Thymus (tissue), 11 donors: ENCODE data around the gene C11orf65. TPM values are rescaled to one million over a fixed set of nuclear protein-coding genes. Genes with fewer than 3 reads are reported as not detected.
"Not testable (repeated sequence)": the region's sequence is repeated elsewhere in the genome, so short reads cannot be mapped to it uniquely, and the experiment has no call there.

Source experiments
- DNase-seq, 9 donors: peaks; one replicate each; pipeline ENCODE4 v3.0.0-alpha.2; 2013; ENCODE audit warnings: low spot score in 9 of 9, low read depth in 6 of 9, missing footprints in 1 of 9
- H3K27ac ChIP-seq, 2 donors: one replicate each; pipeline ENCODE4 v1.5.1; 2013; ENCODE audit warnings: control low read depth in 1 of 2, low read depth in 1 of 2, low read length in 1 of 2, mild to moderate bottlenecking in 1 of 2, moderate library complexity in 1 of 2
- H3K27me3 ChIP-seq, 2 donors: one replicate each; pipeline ENCODE4 v1.5.1; 2013; ENCODE audit warnings: low read length in 1 of 2; ENCODE audit not compliant: control insufficient read depth in 2 of 2, insufficient read depth in 1 of 2
- H3K36me3 ChIP-seq, 2 donors: one replicate each; pipeline ENCODE4 v1.5.1; 2013; ENCODE audit warnings: low read length in 1 of 2, mild to moderate bottlenecking in 1 of 2, moderate library complexity in 1 of 2; ENCODE audit not compliant: control insufficient read depth in 2 of 2, insufficient read depth in 2 of 2
- H3K4me1 ChIP-seq, 2 donors: one replicate each; pipeline ENCODE4 v1.5.1; 2013; ENCODE audit warnings: low read length in 2 of 2; ENCODE audit not compliant: control insufficient read depth in 2 of 2, insufficient read depth in 2 of 2
- H3K4me3 ChIP-seq, 2 donors: one replicate each; pipeline ENCODE4 v1.5.1; 2013; ENCODE audit warnings: low read length in 2 of 2, control low read depth in 1 of 2, mild to moderate bottlenecking in 1 of 2
- H3K9me3 ChIP-seq, 2 donors: one replicate each; pipeline ENCODE4 v1.5.1; 2013; ENCODE audit warnings: low read length in 1 of 2, mild to moderate bottlenecking in 1 of 2; ENCODE audit not compliant: control insufficient read depth in 2 of 2, insufficient read depth in 1 of 2
- WGBS: extraction: QIAGEN DNeasy Blood & Tissue Kit; methylation state at CpG from one replicate; pipeline ENCODE4 v1.1.7; 2013; 5-methylcytosine and 5-hydroxymethylcytosine counted together
- polyA plus RNA-seq: library from polyadenylated mRNA; stranded (reverse); fragments of 200-250 nt; gene quantifications from one replicate; pipeline ENCODE4 v1.2.3, GENCODE V29; 2013
- total RNA-seq: library from RNA; stranded (reverse); fragments of 120-200 nt; gene quantifications from one replicate; pipeline ENCODE4 v1.2.4, GENCODE V29; 2013
- donor health status: healthy.

C11orf65 gene
- total and polyA plus RNA-seq, 2 donors: 1.4 to 1.8 TPM

DNA sequence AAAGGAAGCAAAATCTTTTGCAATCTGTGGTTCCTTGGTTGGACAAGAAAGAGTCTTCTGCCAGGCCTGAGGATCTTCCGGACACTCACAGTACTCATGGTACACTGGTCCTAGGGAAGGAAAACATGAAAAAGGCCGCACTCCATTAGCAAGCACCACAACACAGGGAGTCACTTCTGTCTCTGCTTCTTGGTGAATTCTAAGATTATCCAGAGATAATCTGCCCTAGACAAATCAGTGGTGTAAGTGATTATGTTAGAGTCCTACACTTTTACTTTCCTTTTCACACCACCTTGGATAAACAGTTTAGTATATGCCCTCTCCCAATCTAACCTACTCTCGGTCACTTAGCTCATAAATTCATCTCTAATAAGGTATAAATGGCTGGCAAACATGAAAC lies 19.0 kb upstream of the C11orf65 start:
- no peaks in the 10 kb centered on the region for H3K27me3 ChIP-seq
- H3K9me3 ChIP-seq: no peaks in the 10 kb centered on the region
- peaks cover 27 to 28% of the 10 kb centered on the region in 2 donors for H3K36me3 ChIP-seq
- H3K4me3 ChIP-seq: no peak overlapping the region
- no peak overlapping the region for H3K27ac ChIP-seq
- 99% methylated on average over 3 of the region's 3 CpGs for WGBS
- H3K4me1 ChIP-seq: no peaks in the 10 kb centered on the region
- no peak for DNase-seq

DNA sequence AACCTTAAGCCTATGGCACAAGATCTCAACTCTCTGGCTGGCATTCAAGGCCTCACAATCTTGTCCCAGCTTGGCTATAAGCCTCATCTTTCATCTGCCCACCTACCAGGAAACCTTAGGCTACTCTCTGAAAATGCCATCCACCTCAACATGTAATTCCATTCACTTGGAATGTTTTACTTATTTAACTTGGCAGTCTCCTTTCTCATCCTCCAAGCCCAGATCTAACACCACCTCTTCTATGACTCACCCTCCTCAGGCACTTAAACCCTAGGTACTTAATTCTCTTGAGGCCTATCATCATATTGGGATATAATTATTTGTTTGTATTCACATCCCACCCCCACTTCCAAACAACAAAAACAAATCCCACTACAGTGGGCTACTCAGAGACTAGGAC lies 15.8 kb upstream of the C11orf65 start:
- DNase-seq: no peak
- no peaks in the 10 kb centered on the region for H3K9me3 ChIP-seq
- no peaks in the 10 kb centered on the region for H3K4me1 ChIP-seq
- peaks cover 23 to 30% of the 10 kb centered on the region in 2 donors for H3K36me3 ChIP-seq
- H3K27ac ChIP-seq: no peak overlapping the region
- no peaks in the 10 kb centered on the region for H3K27me3 ChIP-seq
- no peak overlapping the region for H3K4me3 ChIP-seq

DNA sequence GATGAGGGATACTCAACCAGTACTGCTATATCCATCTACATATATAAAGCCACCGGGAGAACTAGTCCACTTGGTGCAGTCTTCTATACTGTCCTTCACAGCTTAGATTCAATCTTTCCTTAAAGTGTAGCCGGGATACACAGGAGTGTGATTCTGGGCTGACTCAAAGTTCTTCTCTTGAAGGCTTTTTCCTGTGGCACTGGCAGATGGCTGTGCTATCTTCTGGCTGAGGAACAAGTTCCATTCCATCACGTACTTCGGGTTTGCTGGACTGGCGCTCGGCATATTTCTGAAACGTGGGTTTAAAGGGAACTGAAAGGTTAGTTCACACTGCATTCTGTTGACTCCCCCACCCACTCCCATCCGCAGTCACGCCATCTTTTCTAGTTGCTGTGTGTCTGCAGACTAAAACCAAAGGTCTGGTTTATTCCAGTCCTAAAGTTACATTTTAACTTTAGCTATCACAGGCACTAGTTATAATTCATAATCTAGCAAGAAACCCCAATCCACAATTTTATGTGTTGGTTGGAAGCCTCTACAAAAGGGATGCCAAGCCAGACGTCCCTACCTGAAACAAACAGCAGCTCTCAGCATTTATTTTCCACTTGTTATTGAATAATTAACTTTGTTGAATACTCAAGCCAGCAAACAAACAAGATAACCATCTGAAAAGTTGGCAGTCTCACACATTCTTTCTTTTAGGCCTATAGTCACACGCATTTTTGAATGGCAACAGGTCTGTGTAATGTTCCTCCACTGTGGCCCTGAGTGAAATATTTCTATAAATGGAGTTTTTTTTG lies 7.5 kb upstream of the C11orf65 start:
- WGBS: 98% methylated on average over 11 of the region's 11 CpGs
- H3K4me3 ChIP-seq: no peak overlapping the region
- H3K27me3 ChIP-seq: no peaks in the 10 kb centered on the region
- no peak overlapping the region for H3K27ac ChIP-seq
- no peaks in the 10 kb centered on the region for H3K4me1 ChIP-seq
- H3K9me3 ChIP-seq: no peaks in the 10 kb centered on the region
- H3K36me3 ChIP-seq: peaks cover 12 to 21% of the 10 kb centered on the region in 2 donors
- no peak for DNase-seq

DNA sequence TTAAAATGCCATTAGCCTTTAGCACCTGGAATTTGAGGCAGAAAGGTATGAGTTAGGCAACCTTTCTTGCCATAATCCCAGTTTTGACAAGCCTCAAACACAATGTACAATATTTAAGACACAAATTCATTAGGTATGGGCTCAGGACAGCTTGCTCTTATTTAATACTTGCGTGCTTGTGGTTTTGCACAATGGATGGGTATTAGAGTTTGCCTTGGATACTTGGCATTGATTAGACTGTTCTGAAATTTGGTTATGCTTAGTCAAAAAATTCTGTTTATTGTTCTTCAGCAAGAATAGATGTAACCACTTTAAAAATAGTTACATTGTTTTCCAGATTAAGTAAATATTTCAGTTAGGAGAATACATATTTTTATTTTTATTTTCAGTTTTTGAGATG lies 5.4 kb upstream of the C11orf65 start:
- Histone ChIP-seq H3K27ac (no peak overlapping the region), H3K4me1 (peaks cover 0 to 4% of the 10 kb centered on the region in 2 donors), H3K9me3 (no peaks in the 10 kb centered on the region), H3K4me3 (no peak overlapping the region), H3K27me3 (no peaks in the 10 kb centered on the region), H3K36me3 (peaks cover 9 to 15% of the 10 kb centered on the region in 2 donors)
- no peak for DNase-seq
- whole genome bisulfite sequencing: 100% methylated on average over 1 of the region's 1 CpG

DNA sequence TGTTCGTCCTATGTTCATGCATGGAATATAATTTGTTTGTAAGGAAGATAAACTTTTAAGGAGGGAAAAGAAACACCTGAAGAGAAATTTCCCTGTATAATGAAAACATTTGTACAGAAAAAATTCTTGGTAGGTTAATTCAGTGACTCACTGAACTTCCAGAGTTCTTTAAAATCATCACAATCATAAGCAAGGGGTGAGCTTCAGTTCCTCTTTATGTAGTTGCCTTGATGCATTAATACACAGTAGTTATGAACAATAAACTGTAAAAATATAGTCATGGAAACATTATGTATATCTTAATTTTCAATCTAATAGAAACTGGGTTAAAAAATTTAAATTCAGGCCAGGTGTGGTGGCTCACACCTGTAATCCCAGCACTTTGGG lies 1.1 kb upstream of the C11orf65 start:
- H3K4me3 ChIP-seq: no peak overlapping the region
- no peak for DNase-seq
- no peaks in the 10 kb centered on the region for H3K27me3 ChIP-seq
- H3K36me3 ChIP-seq: no peaks in the 10 kb centered on the region
- no peak overlapping the region for H3K27ac ChIP-seq
- 95% methylated on average over 1 of the region's 1 CpG for WGBS
- H3K4me1 ChIP-seq: peaks cover 0 to 5% of the 10 kb centered on the region in 2 donors
- H3K9me3 ChIP-seq: no peaks in the 10 kb centered on the region

DNA sequence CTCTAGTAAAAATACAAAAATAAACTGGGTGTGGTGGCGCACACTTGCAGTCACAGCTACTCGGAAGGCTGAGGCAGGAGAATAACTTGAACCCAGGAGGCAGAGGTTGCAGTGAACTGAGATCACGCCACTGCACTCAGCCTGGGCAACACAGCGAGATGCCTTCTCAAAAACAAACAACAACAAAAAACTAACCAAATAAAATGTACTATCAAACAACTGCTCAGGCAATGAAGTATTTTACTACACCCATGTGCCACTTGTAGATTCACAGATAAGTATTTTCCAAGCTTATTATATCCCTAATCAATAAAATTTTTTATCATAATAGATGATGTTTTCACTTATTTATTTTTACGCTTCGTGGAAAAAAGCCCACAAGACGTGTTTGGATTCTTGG lies 924 bp downstream of the C11orf65 start:
- peaks cover 0 to 5% of the 10 kb centered on the region in 2 donors for H3K4me1 ChIP-seq
- DNase-seq: no peak
- 58% methylated on average over 7 of the region's 7 CpGs for WGBS
- H3K27ac ChIP-seq: peak overlapping the region; percentile 94 to 98
- peak overlapping the region; percentile 75 to 82 for H3K4me3 ChIP-seq
- H3K9me3 ChIP-seq: no peaks in the 10 kb centered on the region
- H3K27me3 ChIP-seq: no peaks in the 10 kb centered on the region
- H3K36me3 ChIP-seq: no peaks in the 10 kb centered on the region

DNA sequence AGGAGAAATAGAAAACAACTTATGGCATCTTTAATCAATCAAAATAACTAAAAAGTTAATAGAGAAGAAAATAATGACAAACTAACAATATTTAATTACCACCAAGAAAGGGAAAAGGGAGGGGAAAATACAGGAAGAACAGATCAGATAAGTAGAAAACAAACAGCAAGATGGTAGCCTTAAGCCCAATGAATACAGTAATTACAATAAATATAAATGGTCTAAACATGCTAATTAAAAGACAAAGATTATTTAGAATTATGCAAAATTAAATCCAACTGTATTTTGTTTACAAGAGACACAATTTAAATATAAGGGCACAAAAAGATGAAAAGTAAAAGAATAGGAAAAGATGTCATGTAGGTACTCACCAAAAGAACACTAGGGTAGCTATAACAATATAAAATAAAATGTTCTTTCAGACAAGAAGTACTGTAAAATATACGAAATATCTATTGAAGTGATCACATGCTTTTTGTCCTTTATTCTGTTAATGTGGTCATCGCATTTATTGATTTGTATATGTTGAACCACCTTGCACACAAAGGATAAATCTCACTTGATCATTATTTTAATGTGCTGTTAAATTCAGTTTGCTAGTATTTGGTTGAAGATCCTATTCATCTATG lies 14.0 kb downstream of the C11orf65 start:
- Histone ChIP-seq H3K4me1 (no peaks in the 10 kb centered on the region), H3K4me3 (no peak overlapping the region), H3K27me3 (no peaks in the 10 kb centered on the region), H3K36me3 (no peaks in the 10 kb centered on the region), H3K27ac (no peak overlapping the region), H3K9me3 (no peaks in the 10 kb centered on the region)
- 98% methylated on average over 2 of the region's 2 CpGs for WGBS
- DNase-seq: no peak

DNA sequence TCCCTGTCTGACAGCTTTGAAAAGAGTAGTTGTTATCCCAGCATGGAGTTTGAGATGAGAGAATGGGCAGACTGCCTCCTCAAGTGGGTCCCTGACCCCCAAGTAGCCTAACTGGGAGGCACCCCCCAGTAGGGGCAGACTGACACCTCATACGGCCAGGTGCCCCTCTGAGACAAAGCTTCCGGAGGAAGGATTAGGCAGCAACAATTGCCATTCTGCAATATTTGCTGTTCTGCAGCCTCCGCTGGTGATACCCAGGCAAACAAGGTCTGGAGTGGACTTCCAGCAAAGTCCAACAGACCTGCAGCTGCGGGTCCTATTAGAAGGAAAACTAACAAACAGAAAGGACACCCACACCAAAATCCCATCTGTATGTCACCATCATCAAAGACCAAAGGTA lies 25.9 kb downstream of the C11orf65 start:
- not testable (repeated sequence) for H3K27me3 ChIP-seq, H3K27ac ChIP-seq, DNase-seq, H3K4me1 ChIP-seq, H3K36me3 ChIP-seq, H3K4me3 ChIP-seq
- H3K9me3 ChIP-seq: peaks cover 0 to 20% of the 10 kb centered on the region in 2 donors
- 98% methylated on average over 4 of the region's 4 CpGs for whole genome bisulfite sequencing

DNA sequence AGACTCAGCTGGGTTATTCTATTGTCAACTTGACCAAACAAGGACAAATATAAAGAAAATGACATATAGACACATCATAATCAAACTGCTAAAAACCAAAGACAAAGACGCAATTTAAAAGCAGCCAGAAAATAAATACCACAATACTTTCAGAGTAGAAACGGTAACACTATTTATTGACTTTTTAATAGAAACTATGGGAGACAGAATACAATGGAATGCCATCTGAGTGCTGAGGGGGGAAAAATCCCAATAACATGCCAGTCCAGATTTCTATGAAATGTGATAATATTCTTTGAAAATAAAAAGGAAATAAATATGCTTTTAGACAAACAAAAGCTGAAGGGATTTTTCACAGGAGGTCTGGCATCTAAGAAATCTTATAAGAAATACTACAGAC lies 30.7 kb downstream of the C11orf65 start:
- WGBS: 98% methylated on average over 2 of the region's 2 CpGs

More for the DNA sequence above, 30.7 kb downstream of the C11orf65 start:
- Histone ChIP-seq H3K9me3 (peaks cover 0 to 16% of the 10 kb centered on the region in 2 donors), H3K4me3 (no peak overlapping the region), H3K27ac (no peak overlapping the region), H3K36me3 (no peaks in the 10 kb centered on the region), H3K27me3 (no peaks in the 10 kb centered on the region), H3K4me1 (no peaks in the 10 kb centered on the region)
- DNase-seq: no peak
